Heart left ventricle (tissue), 16 donors: ENCODE data around the gene SPATC1L. TPM values are rescaled to one million over a fixed set of nuclear protein-coding genes. Genes with fewer than 3 reads are reported as not detected.

ENCODE experiments used
- ATAC-seq, 4 donors: fragments of 200-7000 bp; cut with Tn5 transposase; one replicate each; pipeline ENCODE4 v1.9.1; 2020 to 2022; ENCODE audit warnings: moderate library complexity in 4 of 4, mild to moderate bottlenecking in 3 of 4, moderate number of reproducible peaks in 1 of 4
- DNase-seq, 5 donors: peaks; one replicate each; pipeline ENCODE4 v3.0.0-alpha.2; 2020
- H3K27ac ChIP-seq, 12 donors: fragments of 200-600 bp; sonication (generic) in 4 of 12; one replicate each; pipeline versions ENCODE4 v1.5.0 to v1.8.0; 2016 to 2022; ENCODE audit warnings: mild to moderate bottlenecking in 2 of 12
- H3K27me3 ChIP-seq, 9 donors: fragments of 200-600 bp; sonication (generic) in 2 of 9; one replicate each; pipeline versions ENCODE4 v1.5.1 to v1.8.0; 2016 to 2022; ENCODE audit warnings: mild to moderate bottlenecking in 3 of 9
- H3K36me3 ChIP-seq, 9 donors: fragments of 200-600 bp; sonication (generic) in 2 of 9; one replicate each; pipeline versions ENCODE4 v1.5.0 to v1.8.0; 2018 to 2022; ENCODE audit warnings: mild to moderate bottlenecking in 2 of 9
- H3K4me1 ChIP-seq, 12 donors: fragments of 200-600 bp; sonication (generic) in 4 of 12; one replicate each; pipeline versions ENCODE4 v1.5.0 to v1.8.0; 2016 to 2022; ENCODE audit warnings: mild to moderate bottlenecking in 3 of 12
- H3K4me3 ChIP-seq, 12 donors: fragments of 200-600 bp; sonication (generic) in 4 of 12; one replicate each; pipeline versions ENCODE4 v1.5.0 to v1.8.0; 2017 to 2022; ENCODE audit warnings: mild to moderate bottlenecking in 9 of 12, moderate library complexity in 4 of 12
- H3K9me3 ChIP-seq, 12 donors: fragments of 200-600 bp; sonication (generic) in 4 of 12; one replicate each; pipeline versions ENCODE4 v1.5.0 to v1.8.0; 2016 to 2022; ENCODE audit warnings: mild to moderate bottlenecking in 1 of 12
- CTCF ChIP-seq, 12 donors: fragments of 200-600 bp; sonication (generic) in 4 of 12; IDR thresholded peaks; one replicate each; pipeline versions ENCODE4 v1.5.0 to v1.8.0; 2018 to 2022; ENCODE audit warnings: antibody characterized with exemption in 12 of 12, mild to moderate bottlenecking in 5 of 12
- POLR2A ChIP-seq, 2 donors: fragments of 450-650 bp; IDR thresholded peaks; one replicate each; pipeline ENCODE4 v1.6.1; 2017; ENCODE audit warnings: antibody characterized with exemption in 2 of 2, mild to moderate bottlenecking in 2 of 2, moderate library complexity in 2 of 2
- WGBS, 4 donors: extraction: QIAGEN DNeasy Blood & Tissue Kit in 2 of 4; methylation state at CpG; one replicate each; pipeline versions ENCODE4 v1.1.5 to v1.1.7; 2013 to 2018; 5-methylcytosine and 5-hydroxymethylcytosine counted together
- intact Hi-C, 10 donors: fragments of 100-400 bp; cut with DNase I; formaldehyde crosslinking; loops; one replicate each; pipeline versions ENCODE4 v1.11.1 to v1.14.2; 2022
- polyA plus RNA-seq, 2 donors: library from polyadenylated mRNA; stranded (reverse); fragments of 200-250 nt; gene quantifications; one replicate each; pipeline ENCODE4 v1.2.3, GENCODE V29; 2013
- total RNA-seq, 9 donors: library from RNA; depleted of rRNA in 2 of 9; stranded (reverse); fragments of >200 nt in 2 of 9; fragmentation: NEBNext Ultra II Directional in 3 of 9; extraction: Animal tissue kit (Norgen Biotek cat#: 25700) in 3 of 9; gene quantifications; one replicate each; pipeline versions ENCODE4 v1.1.0 to v1.2.4, GENCODE V29; 2016 to 2023
- donor health status: ischemic (EF 13 %, LVEDD 7.1; RV severe dilation, severe dysfunction).
- donor health status: healthy with polysubstance abuse.
- donor health status: DM: no; HTN: yes; CAD: no.
- donor health status: DM: no; HTN: no; CAD: no.
- donor health status: ischemic (EF 25% LVEDD 6.9; RV normal size, moderate dysfunction).
- donor health status: ischemic (EF 25% LVEDD 5.7; RV mildly dilated, moderate dysfunction).
- donor health status: healthy.
- donor health status: DM: yes; HTN: yes; CAD: no.
- donor health status: ischemic (EF 35%, LVEDD 5.7; RV mildly dilated, moderate dysfunction).
- donor health status: nonischemic (EF 11% LVEDD 7.7; RV severe dilation, severe dysfunction).
- donor health status: DM: yes; HTN: yes; CAD: no.
- donor health status: PGD.
- donor health status: ischemic (EF 29% LVEDD 5.4; RV normal size, mild dysfunction).
- donor health status: nonischemic (EF 23%, LVEDD 6.1; RV moderate dilation, normal function).

Gene SPATC1L
- total and polyA plus RNA-seq, 11 donors = 4.9 to 16.8 (median 10.6) TPM

DNA sequence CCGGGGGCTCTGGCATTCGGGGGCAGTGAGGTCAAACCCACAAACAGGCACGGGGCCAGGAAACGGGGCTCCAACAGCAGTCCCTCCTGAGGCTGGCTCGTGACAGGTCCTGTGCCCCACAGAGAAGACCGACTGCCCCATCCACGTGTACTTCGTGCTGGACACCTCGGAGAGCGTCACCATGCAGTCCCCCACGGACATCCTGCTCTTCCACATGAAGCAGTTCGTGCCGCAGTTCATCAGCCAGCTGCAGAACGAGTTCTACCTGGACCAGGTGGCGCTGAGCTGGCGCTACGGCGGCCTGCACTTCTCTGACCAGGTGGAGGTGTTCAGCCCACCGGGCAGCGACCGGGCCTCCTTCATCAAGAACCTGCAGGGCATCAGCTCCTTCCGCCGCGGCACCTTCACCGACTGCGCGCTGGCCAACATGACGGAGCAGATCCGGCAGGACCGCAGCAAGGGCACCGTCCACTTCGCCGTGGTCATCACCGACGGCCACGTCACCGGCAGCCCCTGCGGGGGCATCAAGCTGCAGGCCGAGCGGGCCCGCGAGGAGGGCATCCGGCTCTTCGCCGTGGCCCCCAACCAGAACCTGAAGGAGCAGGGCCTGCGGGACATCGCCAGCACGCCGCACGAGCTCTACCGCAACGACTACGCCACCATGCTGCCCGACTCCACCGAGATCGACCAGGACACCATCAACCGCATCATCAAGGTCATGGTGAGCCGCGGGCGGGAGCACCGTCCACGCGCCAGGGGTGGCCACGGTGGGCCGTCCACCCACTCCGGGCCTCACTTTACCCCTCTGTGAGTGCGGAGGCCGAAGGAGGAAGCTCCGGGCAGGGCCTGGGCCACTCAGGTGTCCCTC, 72.2 kb downstream of the SPATC1L start:
- intact Hi-C loops = loop anchor here in 3 of 10 donors (2.0 to 10.0 kb wide), 3 partner anchors 17 to 140 kb away; no protein-coding TSS in a partner anchor
- H3K27ac ChIP-seq = no peak overlapping the region
- H3K9me3 ChIP-seq = peaks cover 0 to 18% (median 0%) of the 10 kb centered on the region in 12 donors
- peaks cover 0 to 27% (median 18%) of the 10 kb centered on the region in 12 donors for H3K4me1 ChIP-seq
- H3K36me3 ChIP-seq = peaks cover 0 to 54% (median 53%) of the 10 kb centered on the region in 9 donors
- no peaks in the 10 kb centered on the region for H3K27me3 ChIP-seq
- peak in 4 of 5 donors; percentile 12 to 63 (median 26) for DNase-seq
- TF ChIP-seq CTCF (IDR thresholded peaks at IDR 0.05) (no peak), POLR2A (IDR thresholded peaks at IDR 0.05) (no peak)
- H3K4me3 ChIP-seq = no peak overlapping the region
- 94 to 96% (median 96%) methylated on average over 55 to 69 of the region's 69 CpGs for WGBS, 4 donors
- ATAC-seq = no peak

GRCh38 chr21:46111193-46111571, 73.1 kb downstream of the SPATC1L start:
- 88 to 100% (median 92%) methylated on average over 3 to 12 of the region's 12 CpGs; no CpG with 5 or more reads in 1 of the 4 donors for WGBS, 4 donors
- ATAC-seq (no peak), DNase-seq (peak in 2 of 5 donors; percentile 4 to 35)
- Histone ChIP-seq H3K27me3 (no peaks in the 10 kb centered on the region), H3K36me3 (peaks cover 0 to 45% (median 44%) of the 10 kb centered on the region in 9 donors), H3K27ac (peak overlapping the region in 11 of 12 donors; percentile 29 to 91 (median 81)), H3K4me1 (peaks cover 0 to 27% (median 18%) of the 10 kb centered on the region in 12 donors), H3K9me3 (peaks cover 0 to 20% (median 0%) of the 10 kb centered on the region in 12 donors), H3K4me3 (no peak overlapping the region)
- TF ChIP-seq CTCF (IDR thresholded peaks at IDR 0.05) (no peak), POLR2A (IDR thresholded peaks at IDR 0.05) (no peak)
- intact Hi-C loops = loop anchor here in 3 of 10 donors (2.0 to 10.0 kb wide), 3 partner anchors 18 to 139 kb away; no protein-coding TSS in a partner anchor

Other genes with a start within 250 kb of the SPATC1L start
- gene COL6A1, start 202.7 kb downstream of the SPATC1L start, total RNA-seq = 100 to 1,000 TPM in 8 of 9 donors, 10 to 100 TPM in 1; 92.4 to 385 (median 143) TPM
- 100 to 1,000 TPM; 149 to 157 TPM for gene COL6A1, start 202.7 kb downstream of the SPATC1L start, polyA plus RNA-seq
- 100 to 1,000 TPM; 118 to 484 (median 158) TPM for gene COL6A2, start 86.3 kb downstream of the SPATC1L start, total RNA-seq
- gene COL6A2, start 86.3 kb downstream of the SPATC1L start, polyA plus RNA-seq = 100 to 1,000 TPM; 143 to 221 TPM
- gene FTCD, start 28.9 kb downstream of the SPATC1L start, total RNA-seq = 1 to 10 TPM in 5 of 9 donors, under 1 TPM in 3, not detected in 1; 0.31 to 3.1 (median 1.2) TPM
- 1 to 10 TPM in 1 of 2 donors, under 1 TPM in 1; 0.17 to 1.8 TPM for gene FTCD, start 28.9 kb downstream of the SPATC1L start, polyA plus RNA-seq
- gene LSS, start 44.3 kb upstream of the SPATC1L start, total RNA-seq = 10 to 100 TPM; 34.2 to 65.5 (median 41.7) TPM
- 10 to 100 TPM; 25.1 to 35.7 TPM for gene LSS, start 44.3 kb upstream of the SPATC1L start, polyA plus RNA-seq
- gene MCM3AP, start 101.2 kb upstream of the SPATC1L start, total RNA-seq = 10 to 100 TPM; 47.3 to 69.8 (median 56.8) TPM
- 10 to 100 TPM; 24.5 to 50.9 TPM for gene MCM3AP, start 101.2 kb upstream of the SPATC1L start, polyA plus RNA-seq
- 10 to 100 TPM; 11.4 to 28.1 (median 16.0) TPM for gene YBEY, start 101.9 kb upstream of the SPATC1L start, total RNA-seq
- gene YBEY, start 101.9 kb upstream of the SPATC1L start, polyA plus RNA-seq = 10 to 100 TPM; 14.7 to 16.5 TPM
- gene C21orf58, start 139.4 kb upstream of the SPATC1L start, total RNA-seq = 1 to 10 TPM in 6 of 9 donors, under 1 TPM in 3; 0.72 to 4.0 (median 1.3) TPM
- gene C21orf58, start 139.4 kb upstream of the SPATC1L start, polyA plus RNA-seq = 1 to 10 TPM in 1 of 2 donors, under 1 TPM in 1; 0.64 to 1.8 TPM
- gene PCNT, start 139.7 kb upstream of the SPATC1L start, total RNA-seq = 10 to 100 TPM; 23.0 to 73.0 (median 36.7) TPM
- 10 to 100 TPM; 17.0 to 40.7 TPM for gene PCNT, start 139.7 kb upstream of the SPATC1L start, polyA plus RNA-seq